ENCODE measurements around the gene NCAPG2.

NCAPG2 gene

DNA sequence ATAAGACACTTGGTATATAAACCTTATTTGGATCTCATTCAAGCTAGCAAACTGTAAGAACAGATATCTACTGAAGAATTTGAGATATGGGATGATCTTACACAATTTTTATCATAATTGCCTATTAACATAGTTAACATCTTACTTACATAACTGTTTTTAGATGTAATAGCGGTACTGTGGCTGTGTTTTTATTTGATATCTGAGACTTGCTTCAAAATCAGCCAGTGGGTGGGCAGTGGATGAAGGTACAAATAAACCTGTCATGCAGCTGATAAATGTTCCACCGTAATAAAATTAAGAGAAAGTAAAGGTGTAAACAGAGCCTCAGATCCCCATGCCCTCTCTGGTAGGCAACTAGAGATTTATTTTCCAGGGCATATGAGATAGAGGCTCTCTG lies 88.6 kb downstream of the NCAPG2 start:
- no peaks in the 10 kb centered on the region for H4K20me1 ChIP-seq (ENCODE audit: insufficient read depth)
- no peaks in the 10 kb centered on the region for H3K27me3 ChIP-seq (ENCODE audit: insufficient read depth, low read depth)
- H3K79me2 ChIP-seq (ENCODE audit: insufficient read depth, low read depth), result no peaks in the 10 kb centered on the region
- H3K4me3 ChIP-seq (IDR thresholded peaks at IDR 0.05; ENCODE audit: insufficient read depth, low read depth, low read length), result no peak overlapping the region
- no peaks in the 10 kb centered on the region for H3K4me1 ChIP-seq (ENCODE audit: low read depth, poor library complexity, severe bottlenecking)
- H3K36me3 ChIP-seq (ENCODE audit: insufficient read depth), result peaks cover 4% of the 10 kb centered on the region; the same call in 1 of the 2 replicates
- TF ChIP-seq, protein P1, sequence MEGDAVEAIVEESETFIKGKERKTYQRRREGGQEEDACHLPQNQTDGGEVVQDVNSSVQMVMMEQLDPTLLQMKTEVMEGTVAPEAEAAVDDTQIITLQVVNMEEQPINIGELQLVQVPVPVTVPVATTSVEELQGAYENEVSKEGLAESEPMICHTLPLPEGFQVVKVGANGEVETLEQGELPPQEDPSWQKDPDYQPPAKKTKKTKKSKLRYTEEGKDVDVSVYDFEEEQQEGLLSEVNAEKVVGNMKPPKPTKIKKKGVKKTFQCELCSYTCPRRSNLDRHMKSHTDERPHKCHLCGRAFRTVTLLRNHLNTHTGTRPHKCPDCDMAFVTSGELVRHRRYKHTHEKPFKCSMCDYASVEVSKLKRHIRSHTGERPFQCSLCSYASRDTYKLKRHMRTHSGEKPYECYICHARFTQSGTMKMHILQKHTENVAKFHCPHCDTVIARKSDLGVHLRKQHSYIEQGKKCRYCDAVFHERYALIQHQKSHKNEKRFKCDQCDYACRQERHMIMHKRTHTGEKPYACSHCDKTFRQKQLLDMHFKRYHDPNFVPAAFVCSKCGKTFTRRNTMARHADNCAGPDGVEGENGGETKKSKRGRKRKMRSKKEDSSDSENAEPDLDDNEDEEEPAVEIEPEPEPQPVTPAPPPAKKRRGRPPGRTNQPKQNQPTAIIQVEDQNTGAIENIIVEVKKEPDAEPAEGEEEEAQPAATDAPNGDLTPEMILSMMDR (conservative IDR thresholded peaks at IDR 0.05; ENCODE audit: low read depth, low read length), result no peak
- H3K9ac ChIP-seq, result no peak overlapping the region
- no peak overlapping the region for H2AFZ ChIP-seq (ENCODE audit: low read depth)
- no peak overlapping the region for H3K4me2 ChIP-seq
- H3K27ac ChIP-seq, result no peak overlapping the region

DNA sequence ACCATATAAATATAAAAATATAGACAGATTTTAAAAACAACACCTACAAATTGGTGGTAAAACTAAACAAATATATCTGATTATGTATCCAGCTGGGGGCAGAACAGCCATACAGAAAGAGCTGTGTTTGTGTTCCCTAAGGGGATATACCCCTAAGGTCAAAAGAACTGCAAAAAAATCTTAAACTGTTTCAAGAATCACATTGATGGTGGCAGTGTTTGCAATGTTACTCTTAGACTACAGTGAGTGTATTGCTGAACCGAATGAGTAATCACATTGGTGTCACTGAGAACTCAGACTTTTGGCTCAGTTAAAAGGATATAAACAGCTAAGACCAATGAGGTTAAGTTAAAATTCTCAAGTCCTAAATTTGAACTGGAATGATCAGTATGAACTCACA lies 89.9 kb downstream of the NCAPG2 start:
- no peaks in the 10 kb centered on the region for H3K79me2 ChIP-seq (ENCODE audit: insufficient read depth, low read depth)
- H2AFZ ChIP-seq (ENCODE audit: low read depth), result no peak overlapping the region
- H3K27me3 ChIP-seq (ENCODE audit: insufficient read depth, low read depth), result no peaks in the 10 kb centered on the region
- H3K4me2 ChIP-seq, result no peak overlapping the region
- H3K4me1 ChIP-seq (ENCODE audit: low read depth, poor library complexity, severe bottlenecking), result no peaks in the 10 kb centered on the region
- no peaks in the 10 kb centered on the region for H4K20me1 ChIP-seq (ENCODE audit: insufficient read depth)
- peaks cover 4% of the 10 kb centered on the region; the same call in 1 of the 2 replicates for H3K36me3 ChIP-seq (ENCODE audit: insufficient read depth)
- TF ChIP-seq, protein P1 (conservative IDR thresholded peaks at IDR 0.05; ENCODE audit: low read depth, low read length), result no peak
- H3K9ac ChIP-seq, result no peak overlapping the region
- no peak overlapping the region for H3K4me3 ChIP-seq (IDR thresholded peaks at IDR 0.05; ENCODE audit: insufficient read depth, low read depth, low read length)
- no peak overlapping the region for H3K27ac ChIP-seq

DNA sequence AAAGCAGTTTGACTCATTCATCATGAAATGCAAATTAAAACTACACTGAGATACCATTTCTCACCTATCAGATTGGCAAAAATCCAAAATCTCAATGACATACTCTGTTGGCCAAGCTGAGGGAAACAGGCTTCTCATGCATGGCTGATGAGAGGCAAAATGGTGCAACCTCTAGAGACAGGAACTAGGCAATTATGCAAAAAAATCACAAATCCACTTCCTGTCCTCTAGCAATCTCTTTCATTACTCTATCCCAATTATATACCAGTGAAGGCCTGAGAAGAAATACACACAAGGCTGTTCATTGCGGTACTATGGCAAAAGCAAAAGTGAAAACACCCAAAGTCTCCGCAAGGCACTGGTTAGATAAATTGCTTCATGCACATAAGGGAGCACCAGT lies 91.1 kb downstream of the NCAPG2 start:
- no peak overlapping the region for H3K4me3 ChIP-seq (IDR thresholded peaks at IDR 0.05; ENCODE audit: insufficient read depth, low read depth, low read length)
- H3K9ac ChIP-seq, result no peak overlapping the region
- H3K4me2 ChIP-seq, result no peak overlapping the region
- H2AFZ ChIP-seq (ENCODE audit: low read depth), result no peak overlapping the region
- H3K36me3 ChIP-seq (ENCODE audit: insufficient read depth), result peaks cover 4% of the 10 kb centered on the region; the same call in 1 of the 2 replicates
- H3K27ac ChIP-seq, result no peak overlapping the region
- TF ChIP-seq, protein P1 (conservative IDR thresholded peaks at IDR 0.05; ENCODE audit: low read depth, low read length), result no peak
- H3K27me3 ChIP-seq (ENCODE audit: insufficient read depth, low read depth), result no peaks in the 10 kb centered on the region
- H3K79me2 ChIP-seq (ENCODE audit: insufficient read depth, low read depth), result no peaks in the 10 kb centered on the region
- H3K4me1 ChIP-seq (ENCODE audit: low read depth, poor library complexity, severe bottlenecking), result no peaks in the 10 kb centered on the region
- no peaks in the 10 kb centered on the region for H4K20me1 ChIP-seq (ENCODE audit: insufficient read depth)

DNA sequence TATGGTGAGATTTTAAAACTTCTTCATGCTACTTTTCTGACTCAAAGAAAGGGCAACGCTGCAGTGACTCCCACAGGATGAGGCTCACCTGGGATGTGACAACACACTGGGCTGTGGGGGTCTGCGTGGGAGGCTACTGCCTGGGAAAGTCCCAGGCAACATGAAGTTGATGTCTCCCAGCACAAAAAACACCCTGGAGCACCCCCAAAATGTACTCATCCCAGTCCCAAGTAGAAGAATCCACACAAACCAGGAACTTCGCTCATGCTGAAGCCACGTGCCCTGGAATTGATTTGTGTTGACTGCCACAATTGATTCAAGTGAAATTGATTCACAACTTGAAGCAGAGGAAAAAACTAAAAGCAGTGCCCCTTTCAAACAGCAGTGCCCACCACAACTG lies 92.1 kb downstream of the NCAPG2 start:
- Histone ChIP-seq H4K20me1 (ENCODE audit: insufficient read depth) (no peaks in the 10 kb centered on the region), H3K79me2 (ENCODE audit: insufficient read depth, low read depth) (no peaks in the 10 kb centered on the region), H3K9ac (no peak overlapping the region), H3K27ac (no peak overlapping the region), H3K27me3 (ENCODE audit: insufficient read depth, low read depth) (no peaks in the 10 kb centered on the region), H3K4me1 (ENCODE audit: low read depth, poor library complexity, severe bottlenecking) (no peaks in the 10 kb centered on the region), H3K4me3 (IDR thresholded peaks at IDR 0.05; ENCODE audit: insufficient read depth, low read depth, low read length) (no peak overlapping the region), H3K36me3 (ENCODE audit: insufficient read depth) (peaks cover 4% of the 10 kb centered on the region; the same call in 1 of the 2 replicates), H3K4me2 (no peak overlapping the region), H2AFZ (ENCODE audit: low read depth) (no peak overlapping the region)
- TF ChIP-seq, protein P1 (conservative IDR thresholded peaks at IDR 0.05; ENCODE audit: low read depth, low read length), result no peak
